LNCaP clone FGC (cell line): ENCODE measurements around the gene UGT1A10.

ENCODE experiments used
- DNase-seq: peaks from one replicate; pipeline ENCODE4 v3.0.0-alpha.2; 2011; ENCODE audit warnings: low read depth
- H3K4me3 ChIP-seq: 2 replicates; pipeline ENCODE4 v1.5.1; 2011; ENCODE audit warnings: mild to moderate bottlenecking, low read depth, low read length, control low read depth
- TF ChIP-seq, protein P1 (sequence below): IDR thresholded peaks from 2 replicates; pipeline ENCODE4 v1.5.1; 2012; ENCODE audit warnings: mild to moderate bottlenecking; ENCODE audit not compliant: control insufficient read depth, insufficient read depth; ENCODE audit errors: extremely low read depth

The UGT1A10 gene

GRCh38 chr2:233754872-233755611 is 118.8 kb downstream of the UGT1A10 start:
- H3K4me3 ChIP-seq, result no peak overlapping the region
- no peak for DNase-seq
- TF ChIP-seq, protein P1, sequence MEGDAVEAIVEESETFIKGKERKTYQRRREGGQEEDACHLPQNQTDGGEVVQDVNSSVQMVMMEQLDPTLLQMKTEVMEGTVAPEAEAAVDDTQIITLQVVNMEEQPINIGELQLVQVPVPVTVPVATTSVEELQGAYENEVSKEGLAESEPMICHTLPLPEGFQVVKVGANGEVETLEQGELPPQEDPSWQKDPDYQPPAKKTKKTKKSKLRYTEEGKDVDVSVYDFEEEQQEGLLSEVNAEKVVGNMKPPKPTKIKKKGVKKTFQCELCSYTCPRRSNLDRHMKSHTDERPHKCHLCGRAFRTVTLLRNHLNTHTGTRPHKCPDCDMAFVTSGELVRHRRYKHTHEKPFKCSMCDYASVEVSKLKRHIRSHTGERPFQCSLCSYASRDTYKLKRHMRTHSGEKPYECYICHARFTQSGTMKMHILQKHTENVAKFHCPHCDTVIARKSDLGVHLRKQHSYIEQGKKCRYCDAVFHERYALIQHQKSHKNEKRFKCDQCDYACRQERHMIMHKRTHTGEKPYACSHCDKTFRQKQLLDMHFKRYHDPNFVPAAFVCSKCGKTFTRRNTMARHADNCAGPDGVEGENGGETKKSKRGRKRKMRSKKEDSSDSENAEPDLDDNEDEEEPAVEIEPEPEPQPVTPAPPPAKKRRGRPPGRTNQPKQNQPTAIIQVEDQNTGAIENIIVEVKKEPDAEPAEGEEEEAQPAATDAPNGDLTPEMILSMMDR, result no peak

- H3K4me3 ChIP-seq, result no peak overlapping the region
- no peak for DNase-seq
- TF ChIP-seq, protein P1, result no peak
Observed at GRCh38 chr2:233756429-233757081, 120.3 kb downstream of the UGT1A10 start.

DNA sequence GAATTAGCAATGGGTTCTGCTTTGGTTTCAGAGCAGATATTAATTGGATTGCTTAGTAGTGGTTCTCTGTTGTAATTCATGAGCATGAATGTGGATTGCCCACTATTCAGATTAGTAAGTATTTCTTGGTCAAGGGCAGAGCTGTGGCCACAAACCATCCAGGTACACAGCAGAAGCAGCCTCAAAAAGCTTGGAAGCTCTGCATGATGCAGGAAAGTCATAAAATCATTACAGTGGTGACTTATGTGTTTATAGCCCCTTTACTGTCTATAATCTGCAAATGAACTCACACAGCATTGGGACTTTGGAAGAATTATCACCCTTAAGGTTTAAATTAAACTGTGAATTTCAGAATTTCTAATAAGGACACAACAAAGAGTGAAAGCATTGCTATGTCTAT is 121.9 kb downstream of the UGT1A10 start:
- no peak for DNase-seq
- no peak overlapping the region for H3K4me3 ChIP-seq
- TF ChIP-seq, protein P1, result no peak

GRCh38 chr2:233758849-233759248 is 122.6 kb downstream of the UGT1A10 start:
- TF ChIP-seq, protein P1, result no peak
- no peak overlapping the region for H3K4me3 ChIP-seq
- no peak for DNase-seq

- TF ChIP-seq, protein P1, result no peak
- no peak within 1 kb of the TSS for H3K4me3 ChIP-seq
- DNase-seq, result no peak
Observed at GRCh38 chr2:233760043-233760442, 123.8 kb downstream of the UGT1A10 start, which contains the start of gene UGT1A1. TSS of gene UGT1A1 (plus strand) at chr2:233760270. CDS start at chr2:233760288, 18 bp downstream.

GRCh38 chr2:233761040-233761769 is 125.0 kb downstream of the UGT1A10 start:
- no peak for DNase-seq
- H3K4me3 ChIP-seq, result no peak overlapping the region
- TF ChIP-seq, protein P1, result no peak
